ENCODE data around the gene NACC2. TPM values are rescaled to one million over a fixed set of nuclear protein-coding genes. Genes with fewer than 3 reads are reported as not detected.

NACC2 gene
- total RNA-seq, 2 experiments from 2014 or later = 6.0 to 6.2 TPM

DNA sequence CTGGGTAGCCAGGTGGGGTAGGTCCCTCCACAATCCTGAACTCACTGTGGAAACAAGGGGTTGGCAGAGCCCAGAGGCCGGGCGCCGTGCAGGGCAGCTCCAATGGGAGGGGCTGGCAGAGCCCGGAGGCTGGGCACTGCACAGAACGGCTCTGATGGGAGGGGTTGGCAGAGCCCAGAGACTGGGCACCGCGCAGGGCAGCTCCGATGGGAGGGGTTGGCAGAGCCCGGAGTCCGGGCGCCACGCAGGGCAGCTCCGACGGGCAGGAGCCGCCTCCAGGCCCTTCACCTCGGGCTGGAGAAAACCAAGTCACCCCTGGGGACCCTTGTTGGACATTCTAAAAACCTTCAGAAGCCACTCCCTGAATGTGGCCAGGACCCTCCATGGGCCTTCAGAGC lies 9.3 kb downstream of the NACC2 start:
- no peaks in the 10 kb centered on the region for H3K36me3 Mint-ChIP-seq (ENCODE audit: low read depth)
- H3K9me3 Mint-ChIP-seq = no peaks in the 10 kb centered on the region
- TF ChIP-seq, protein P1, sequence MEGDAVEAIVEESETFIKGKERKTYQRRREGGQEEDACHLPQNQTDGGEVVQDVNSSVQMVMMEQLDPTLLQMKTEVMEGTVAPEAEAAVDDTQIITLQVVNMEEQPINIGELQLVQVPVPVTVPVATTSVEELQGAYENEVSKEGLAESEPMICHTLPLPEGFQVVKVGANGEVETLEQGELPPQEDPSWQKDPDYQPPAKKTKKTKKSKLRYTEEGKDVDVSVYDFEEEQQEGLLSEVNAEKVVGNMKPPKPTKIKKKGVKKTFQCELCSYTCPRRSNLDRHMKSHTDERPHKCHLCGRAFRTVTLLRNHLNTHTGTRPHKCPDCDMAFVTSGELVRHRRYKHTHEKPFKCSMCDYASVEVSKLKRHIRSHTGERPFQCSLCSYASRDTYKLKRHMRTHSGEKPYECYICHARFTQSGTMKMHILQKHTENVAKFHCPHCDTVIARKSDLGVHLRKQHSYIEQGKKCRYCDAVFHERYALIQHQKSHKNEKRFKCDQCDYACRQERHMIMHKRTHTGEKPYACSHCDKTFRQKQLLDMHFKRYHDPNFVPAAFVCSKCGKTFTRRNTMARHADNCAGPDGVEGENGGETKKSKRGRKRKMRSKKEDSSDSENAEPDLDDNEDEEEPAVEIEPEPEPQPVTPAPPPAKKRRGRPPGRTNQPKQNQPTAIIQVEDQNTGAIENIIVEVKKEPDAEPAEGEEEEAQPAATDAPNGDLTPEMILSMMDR (IDR thresholded peaks at IDR 0.05) = no peak
- DNase-seq = no peak
- no peaks in the 10 kb centered on the region for H3K27me3 Mint-ChIP-seq
- H3K4me1 Mint-ChIP-seq (ENCODE audit: low read depth) = peaks cover 12% of the 10 kb centered on the region
- H3K4me3 Mint-ChIP-seq = no peak overlapping the region
- POLR2A ChIA-PET = no interaction called here
- CTCF ChIA-PET = no interaction called here
- intact Hi-C loops (cut with micrococcal nuclease) = loop anchor here (5.0 kb wide), 1 partner anchor 36 kb away; no protein-coding TSS in a partner anchor
- H3K27ac Mint-ChIP-seq = no peak overlapping the region
- no peak for ATAC-seq

DNA sequence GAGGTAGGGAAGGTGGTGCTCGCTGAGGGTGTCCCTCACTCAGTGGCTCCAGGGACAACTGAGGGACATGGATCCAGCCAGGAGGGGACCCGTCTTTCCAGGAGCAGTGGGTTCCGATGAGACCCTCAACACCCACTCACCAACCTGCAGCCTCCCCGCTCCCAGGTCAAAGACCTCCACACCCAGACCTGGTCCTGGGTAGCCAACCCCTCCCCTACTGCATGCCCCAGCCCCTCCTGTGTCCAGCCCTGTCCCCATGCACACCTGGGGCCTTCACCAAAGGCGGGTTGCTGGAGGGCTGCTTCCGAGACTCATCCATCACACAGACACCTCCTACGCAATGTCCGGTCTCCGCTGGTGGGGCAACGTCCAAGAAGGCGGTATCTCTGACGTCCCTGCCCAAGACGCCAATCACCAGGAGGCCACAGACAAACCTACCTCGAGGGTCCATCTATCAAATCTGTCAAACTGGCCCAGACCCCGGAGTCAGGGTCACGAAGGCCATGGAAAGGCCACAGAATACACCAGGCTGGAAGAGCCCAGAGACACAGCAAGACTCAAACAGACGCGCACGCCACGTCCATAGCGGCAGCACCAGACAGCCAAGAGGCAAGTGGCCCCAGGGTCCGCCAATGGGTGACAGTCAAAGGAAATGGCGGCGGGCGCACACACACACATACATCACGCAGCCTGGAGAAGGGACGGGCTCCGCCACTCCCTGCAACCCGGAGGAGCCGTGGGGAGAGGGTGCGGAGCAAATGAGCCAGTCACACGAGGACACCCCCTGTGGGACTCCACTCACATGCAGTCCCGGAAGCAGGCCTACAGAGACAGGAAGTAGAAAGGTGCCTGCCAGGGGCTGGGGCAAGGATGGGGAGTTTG lies 10.8 kb downstream of the NACC2 start:
- no peak overlapping the region for H3K4me3 Mint-ChIP-seq
- peaks cover 7% of the 10 kb centered on the region for H3K4me1 Mint-ChIP-seq (ENCODE audit: low read depth)
- intact Hi-C loops (cut with micrococcal nuclease) = no loop called here
- no peak overlapping the region for H3K27ac Mint-ChIP-seq
- ChIA-PET POLR2A (interaction anchor here (0.7 kb wide), 1 partner anchor 9 kb away, joined by 3 read pairs; no protein-coding TSS in a partner anchor), CTCF (no interaction called here)
- no peaks in the 10 kb centered on the region for H3K9me3 Mint-ChIP-seq
- ATAC-seq (peak; percentile 19), DNase-seq (no peak)
- TF ChIP-seq, protein P1 (IDR thresholded peaks at IDR 0.05) = no peak
- H3K36me3 Mint-ChIP-seq (ENCODE audit: low read depth) = no peaks in the 10 kb centered on the region
- H3K27me3 Mint-ChIP-seq = no peaks in the 10 kb centered on the region

DNA sequence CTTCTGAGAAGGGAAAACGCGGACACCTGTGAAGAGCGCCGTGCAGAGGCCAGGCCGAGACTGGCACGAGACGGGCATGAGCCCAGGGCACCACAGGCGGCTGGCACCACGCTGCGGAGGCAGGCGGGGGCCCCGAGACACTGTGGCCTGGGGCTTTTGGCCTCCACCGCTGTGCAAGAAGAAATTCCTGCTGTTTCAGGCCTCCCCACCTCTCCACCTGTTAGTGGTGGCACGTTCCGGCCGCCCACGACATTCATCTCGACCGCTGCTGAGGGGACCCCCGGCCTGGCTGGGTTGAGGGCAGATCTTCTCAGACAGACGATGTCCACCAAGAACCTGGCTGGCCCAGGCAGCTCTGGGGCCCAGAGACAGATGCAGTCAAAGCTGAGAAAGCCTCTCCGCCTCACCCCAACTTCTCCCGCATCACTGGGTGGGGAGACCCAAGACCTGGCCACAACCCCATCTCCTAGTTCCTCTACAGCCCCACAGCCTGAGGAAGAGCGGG lies 11.5 kb downstream of the NACC2 start:
- DNase-seq = no peak
- H3K4me3 Mint-ChIP-seq = no peak overlapping the region
- TF ChIP-seq, protein P1 (IDR thresholded peaks at IDR 0.05) = no peak
- ChIA-PET POLR2A (no interaction called here), CTCF (no interaction called here)
- ATAC-seq = no peak
- no peaks in the 10 kb centered on the region for H3K9me3 Mint-ChIP-seq
- peaks cover 7% of the 10 kb centered on the region for H3K4me1 Mint-ChIP-seq (ENCODE audit: low read depth)
- H3K27me3 Mint-ChIP-seq = no peaks in the 10 kb centered on the region
- H3K36me3 Mint-ChIP-seq (ENCODE audit: low read depth) = no peaks in the 10 kb centered on the region
- intact Hi-C loops (cut with micrococcal nuclease) = no loop called here
- no peak overlapping the region for H3K27ac Mint-ChIP-seq

DNA sequence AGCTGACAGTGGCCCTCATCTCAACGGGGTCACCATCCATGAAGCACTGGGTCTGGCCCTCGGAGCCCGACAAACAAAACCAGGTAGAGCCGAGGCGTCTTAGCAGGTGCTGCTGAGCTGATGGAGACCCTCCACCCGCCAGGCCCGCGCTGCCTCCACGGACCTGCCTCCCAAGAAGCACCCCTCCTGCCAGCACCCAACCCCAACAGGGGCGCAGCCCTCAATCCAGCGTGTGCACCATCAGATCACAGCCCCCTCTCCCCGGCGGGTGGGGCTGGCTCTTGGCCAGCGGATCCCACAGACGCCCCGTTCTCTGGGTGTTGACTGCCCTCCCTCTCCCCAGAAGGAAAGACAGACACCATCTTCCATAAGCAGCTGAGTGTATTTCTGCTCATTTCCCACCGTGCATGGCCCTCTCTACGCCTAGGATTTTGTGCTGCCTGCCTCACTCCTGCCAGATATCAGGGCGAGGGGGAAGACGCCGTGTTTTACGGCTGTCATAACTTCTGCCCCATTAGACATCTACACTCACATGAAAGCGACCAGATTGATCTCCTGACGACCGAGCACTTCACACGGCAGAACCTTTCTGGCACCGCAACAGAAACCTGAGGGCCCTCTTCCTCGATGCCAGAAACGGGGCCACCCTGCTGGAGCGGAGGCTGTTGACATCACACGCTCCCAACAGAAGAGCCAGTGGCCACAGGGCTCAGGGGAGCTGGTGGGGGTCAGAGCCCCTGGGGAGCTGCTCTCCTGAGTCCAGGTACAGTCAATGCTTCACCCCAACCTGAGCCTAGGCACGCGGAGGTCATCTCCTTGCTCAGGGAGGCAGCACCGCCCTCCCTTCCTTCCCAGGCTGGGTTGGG lies 12.4 kb downstream of the NACC2 start:
- Mint-ChIP-seq H3K4me3 (no peak overlapping the region), H3K9me3 (no peaks in the 10 kb centered on the region), H3K27me3 (no peaks in the 10 kb centered on the region), H3K27ac (no peak overlapping the region), H3K4me1 (ENCODE audit: low read depth) (peaks cover 7% of the 10 kb centered on the region), H3K36me3 (ENCODE audit: low read depth) (no peaks in the 10 kb centered on the region)
- intact Hi-C loops (cut with micrococcal nuclease) = no loop called here
- POLR2A ChIA-PET = interaction anchor here (0.6 kb wide), 1 partner anchor 589 kb away, joined by 4 read pairs; no protein-coding TSS in a partner anchor
- TF ChIP-seq, protein P1 (IDR thresholded peaks at IDR 0.05) = no peak
- DNase-seq = no peak
- CTCF ChIA-PET = no interaction called here
- no peak for ATAC-seq

Measured in activated CD8-positive, alpha-beta T cell treated with anti-CD3 and anti-CD28 coated beads for 36 hours (primary cell).